Activated CD4-positive, alpha-beta T cell treated with anti-CD3 and anti-CD28 coated beads for 36 hours (primary cell): ENCODE results near the gene DIO1. TPM values are rescaled to one million over a fixed set of nuclear protein-coding genes. Genes with fewer than 3 reads are reported as not detected.

Experiments used
- ATAC-seq: fragments of 200-7000 bp; cut with Tn5 transposase; one replicate; pipeline ENCODE4 v1.10.0; 2021; ENCODE audit warnings: mild to moderate bottlenecking, moderate library complexity
- CTCF ChIA-PET: fragments of 350-600 bp; sonication (Branson Sonifier 250); formaldehyde crosslinking; loops from one replicate; lab custom pipeline; 2021; ENCODE audit warnings: antibody characterized with exemption; lab: Charles Lee
- POLR2A ChIA-PET: fragments of 350-600 bp; sonication (Branson Sonifier 250); formaldehyde crosslinking; loops from one replicate; lab custom pipeline; 2021; ENCODE audit warnings: antibody characterized with exemption, inconsistent platforms; lab: Charles Lee
- DNase-seq: peaks from one replicate; pipeline ENCODE4 v3.0.0-alpha.2; 2020
- H3K27ac Mint-ChIP-seq: one replicate; pipeline ENCODE4 v1.8.0; 2021; ENCODE audit warnings: mixed read lengths
- H3K27me3 Mint-ChIP-seq: one replicate; pipeline ENCODE4 v1.8.0; 2021; ENCODE audit warnings: mixed read lengths
- H3K36me3 Mint-ChIP-seq: one replicate; pipeline ENCODE4 v1.8.0; 2021; ENCODE audit warnings: low read depth, mixed read lengths
- H3K4me1 Mint-ChIP-seq: one replicate; pipeline ENCODE4 v1.8.0; 2021; ENCODE audit warnings: mixed read lengths
- H3K4me3 Mint-ChIP-seq: one replicate; pipeline ENCODE4 v1.8.0; 2021; ENCODE audit warnings: mild to moderate bottlenecking, moderate library complexity, mixed read lengths
- H3K9me3 Mint-ChIP-seq: one replicate; pipeline ENCODE4 v1.8.0; 2021; ENCODE audit warnings: low read depth, mixed read lengths
- intact Hi-C, 2 experiments: fragments of 100-400 bp; cut with DNase I in 1 of 2; cut with micrococcal nuclease in 1 of 2; formaldehyde crosslinking; loops; one replicate each; pipeline versions ENCODE4 v1.14.2 to v1.15.1; 2022 to 2024; cut with DNase I, micrococcal nuclease
- total RNA-seq, 2 experiments: library from RNA; stranded (reverse); gene quantifications; one replicate each; pipeline ENCODE4 v1.2.3, GENCODE V29; 2021

Gene DIO1
- total RNA-seq, 2 experiments from 2014 or later, result not detected

DNA sequence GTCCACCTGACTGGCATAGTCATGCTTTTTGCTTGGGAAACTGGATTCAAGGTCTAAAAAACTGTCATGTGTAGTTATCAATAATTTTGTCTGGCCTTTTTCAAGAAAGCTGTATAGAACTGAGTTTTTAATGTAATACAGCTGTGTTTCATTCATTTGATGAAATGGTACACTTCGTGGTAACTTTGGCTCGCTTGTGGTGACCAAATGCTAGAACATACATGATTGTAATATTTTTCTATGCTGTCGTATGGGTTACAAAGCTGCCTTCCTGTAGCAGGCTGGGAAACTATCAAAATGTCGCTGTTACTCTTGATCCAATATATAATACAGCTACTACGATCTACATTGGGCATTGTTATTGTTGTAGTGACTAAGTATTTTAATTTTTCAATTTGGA lies 54.3 kb downstream of the DIO1 start:
- peaks cover 30% of the 10 kb centered on the region for H3K36me3 Mint-ChIP-seq
- ChIA-PET POLR2A (interaction anchor here (1.2 to 1.5 kb wide), 2 partner anchors 69 to 101 kb away, joined by 3 to 4 read pairs; no protein-coding TSS in a partner anchor), CTCF (interaction anchor here (0.7 to 9.7 kb wide), 15 partner anchors 10 to 90 kb away, joined by 3 to 93 read pairs (median 4); no protein-coding TSS in a partner anchor)
- H3K4me3 Mint-ChIP-seq, result no peak overlapping the region
- DNase-seq, result no peak
- no peak for ATAC-seq
- intact Hi-C loops, result loop anchor here (2.0 to 5.0 kb wide), 4 partner anchors 69 to 1581 kb away; partner anchors contain the start of genes CC2D1B (in 1 of the 2), CZIB (in 1 of the 2) and LRP8 (in 1 of the 2)
- peaks cover 40% of the 10 kb centered on the region for H3K4me1 Mint-ChIP-seq
- H3K27ac Mint-ChIP-seq, result no peak overlapping the region
- no peaks in the 10 kb centered on the region for H3K27me3 Mint-ChIP-seq
- H3K9me3 Mint-ChIP-seq, result no peaks in the 10 kb centered on the region

DNA sequence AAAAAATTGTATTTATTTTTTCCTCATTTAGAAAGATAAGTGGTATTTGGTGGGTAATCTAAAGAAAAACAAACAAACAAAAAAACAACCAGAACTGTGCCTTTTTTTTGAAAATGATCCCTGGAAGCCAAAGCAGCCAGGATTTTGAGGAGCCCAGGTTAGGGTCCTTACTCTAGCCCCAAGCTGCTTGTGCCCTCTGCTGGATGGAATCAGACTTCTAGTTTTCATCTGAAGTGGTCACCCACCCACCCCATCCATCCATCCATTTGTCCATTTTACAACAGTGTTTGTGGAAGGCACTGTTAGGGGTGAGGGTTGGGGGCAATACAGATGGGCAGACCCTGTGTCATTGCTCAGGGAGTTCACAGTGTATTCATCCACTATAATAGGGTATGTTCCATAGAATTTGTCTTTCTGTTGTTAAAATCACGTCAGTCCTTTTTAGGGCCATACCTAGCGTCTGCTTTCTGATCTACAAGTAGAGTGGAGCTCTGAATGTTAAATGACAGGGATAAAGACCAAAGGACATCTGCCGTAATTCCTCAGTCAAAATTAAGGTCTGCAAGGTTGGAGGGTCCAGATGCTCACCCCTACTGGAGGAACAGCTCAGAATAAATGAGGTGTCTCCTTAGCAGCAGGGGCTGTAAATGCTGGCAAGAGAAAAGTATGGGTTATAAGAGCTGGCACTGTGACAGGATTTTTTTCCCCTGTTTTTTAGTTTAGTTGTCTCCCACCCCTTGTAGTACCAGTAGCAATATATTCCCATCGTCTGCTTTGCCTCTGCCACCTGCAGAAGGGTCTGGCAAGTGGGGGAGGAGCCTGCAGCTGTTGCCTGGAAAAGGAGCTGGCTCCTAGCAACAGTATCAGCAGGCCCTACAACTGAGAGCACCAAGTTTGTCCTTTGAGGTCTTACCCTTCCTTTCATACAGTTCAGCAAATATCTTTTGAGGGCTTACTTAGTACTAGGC lies 55.3 kb downstream of the DIO1 start:
- POLR2A ChIA-PET, result interaction anchor here (0.6 to 1.5 kb wide), 2 partner anchors 70 to 120 kb away, joined by 3 to 4 read pairs; no protein-coding TSS in a partner anchor
- CTCF ChIA-PET, result interaction anchor here (0.7 to 9.7 kb wide), 17 partner anchors 10 to 124 kb away, joined by 3 to 93 read pairs (median 3); no protein-coding TSS in a partner anchor
- no peak overlapping the region for H3K4me3 Mint-ChIP-seq
- H3K27me3 Mint-ChIP-seq, result no peaks in the 10 kb centered on the region
- H3K9me3 Mint-ChIP-seq, result no peaks in the 10 kb centered on the region
- no peak overlapping the region for H3K27ac Mint-ChIP-seq
- H3K36me3 Mint-ChIP-seq, result peaks cover 26% of the 10 kb centered on the region
- DNase-seq, result peak; percentile 53
- peaks cover 29% of the 10 kb centered on the region for H3K4me1 Mint-ChIP-seq
- no peak for ATAC-seq
- intact Hi-C loops, result loop anchor here (1.0 to 5.0 kb wide), 6 partner anchors 71 to 1582 kb away; partner anchors contain the start of genes CC2D1B (in 1 of the 2), CZIB (in 1 of the 2) and LRP8 (in 1 of the 2)

DNA sequence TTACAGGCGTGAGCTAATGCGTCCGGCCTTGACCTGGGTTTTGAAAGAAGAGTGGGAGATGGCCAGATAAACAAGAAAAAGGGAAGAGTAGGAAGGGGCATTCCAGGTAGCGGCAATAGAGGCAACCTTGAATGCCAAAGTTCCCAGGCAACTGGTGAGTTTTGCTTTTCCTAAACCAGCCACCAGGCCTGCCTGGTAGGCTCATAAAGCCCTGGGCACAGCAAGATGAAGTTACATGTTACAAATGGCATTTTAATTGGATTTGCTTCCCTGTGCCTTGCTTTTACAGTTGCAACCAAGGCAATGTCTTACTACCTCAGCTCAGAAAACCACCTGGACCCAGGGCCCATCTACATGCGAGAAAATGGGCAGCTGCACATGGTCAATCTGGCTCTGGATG lies 57.7 kb downstream of the DIO1 start:
- Mint-ChIP-seq H3K27me3 (no peaks in the 10 kb centered on the region), H3K4me1 (peaks cover 24% of the 10 kb centered on the region), H3K4me3 (no peak overlapping the region), H3K27ac (no peak overlapping the region), H3K9me3 (no peaks in the 10 kb centered on the region), H3K36me3 (peaks cover 21% of the 10 kb centered on the region)
- DNase-seq (no peak), ATAC-seq (no peak)
- CTCF ChIA-PET, result interaction anchor here (1.0 to 9.7 kb wide), 3 partner anchors 73 to 90 kb away, joined by 3 to 93 read pairs (median 3); no protein-coding TSS in a partner anchor
- intact Hi-C loops, result no loop called here
- POLR2A ChIA-PET, result no interaction called here

GRCh38 chr1:53954128-53954527 lies 60.1 kb downstream of the DIO1 start:
- POLR2A ChIA-PET, result no interaction called here
- Mint-ChIP-seq H3K4me3 (no peak overlapping the region), H3K36me3 (peaks cover 21% of the 10 kb centered on the region), H3K27ac (no peak overlapping the region), H3K4me1 (peaks cover 13% of the 10 kb centered on the region), H3K27me3 (no peaks in the 10 kb centered on the region), H3K9me3 (no peaks in the 10 kb centered on the region)
- CTCF ChIA-PET, result interaction anchor here (1.8 to 2.2 kb wide), 2 partner anchors 75 to 93 kb away, joined by 7 to 9 read pairs; no protein-coding TSS in a partner anchor
- DNase-seq (no peak), ATAC-seq (no peak)
- intact Hi-C loops, result no loop called here

DNA sequence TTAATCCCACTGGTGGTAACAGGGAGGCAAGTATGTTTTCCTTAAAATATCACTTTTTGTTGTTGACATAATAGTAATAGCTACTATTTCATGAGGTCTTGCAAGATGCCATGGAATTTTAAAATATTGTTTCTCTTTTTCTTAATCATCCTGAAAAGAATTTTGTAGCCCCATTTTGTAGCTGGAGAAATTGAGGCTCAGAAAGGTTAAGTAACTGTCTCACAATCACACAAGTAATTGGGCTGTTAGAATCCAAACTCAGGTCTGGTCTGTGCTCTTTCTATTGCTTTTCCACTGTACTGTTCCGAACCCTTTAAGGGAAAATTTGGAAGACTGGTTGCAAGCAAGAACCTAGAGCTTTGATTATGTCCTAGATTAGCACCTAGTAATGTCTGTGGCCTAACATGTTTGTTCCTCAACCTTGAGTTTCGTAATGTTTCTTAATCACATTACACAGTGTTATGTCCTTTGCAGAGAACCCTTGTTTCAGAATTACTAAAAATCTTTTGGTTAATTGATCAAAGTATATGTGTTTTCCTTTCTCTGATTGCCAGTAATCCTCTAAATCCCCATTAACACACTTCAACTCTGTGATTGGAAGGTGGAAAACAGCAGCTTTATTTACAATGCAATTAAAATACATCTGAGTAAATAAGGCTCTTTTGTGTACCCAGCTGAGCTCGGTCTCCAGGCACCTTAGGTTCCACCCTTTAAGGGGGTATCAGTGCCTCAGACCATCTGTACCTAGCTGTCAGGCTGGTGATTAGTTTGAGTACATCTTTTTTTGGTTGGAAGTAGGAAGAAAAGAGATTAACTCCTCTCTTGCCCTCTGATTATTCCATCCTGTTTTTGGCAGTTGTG lies 62.6 kb downstream of the DIO1 start:
- no peaks in the 10 kb centered on the region for H3K27me3 Mint-ChIP-seq
- H3K27ac Mint-ChIP-seq, result no peak overlapping the region
- no peak overlapping the region for H3K4me3 Mint-ChIP-seq
- no peak for ATAC-seq
- no peaks in the 10 kb centered on the region for H3K9me3 Mint-ChIP-seq
- CTCF ChIA-PET, result interaction anchor here (1.0 to 1.8 kb wide), 6 partner anchors 15 to 96 kb away, joined by 3 to 22 read pairs (median 4); no protein-coding TSS in a partner anchor
- intact Hi-C loops, result no loop called here
- H3K4me1 Mint-ChIP-seq, result peaks cover 11% of the 10 kb centered on the region
- no peak for DNase-seq
- POLR2A ChIA-PET, result interaction anchor here (0.7 to 0.8 kb wide), 2 partner anchors 11 to 99 kb away, joined by 3 read pairs; partner anchors contain the start of gene IFT25
- peaks cover 30% of the 10 kb centered on the region for H3K36me3 Mint-ChIP-seq

DNA sequence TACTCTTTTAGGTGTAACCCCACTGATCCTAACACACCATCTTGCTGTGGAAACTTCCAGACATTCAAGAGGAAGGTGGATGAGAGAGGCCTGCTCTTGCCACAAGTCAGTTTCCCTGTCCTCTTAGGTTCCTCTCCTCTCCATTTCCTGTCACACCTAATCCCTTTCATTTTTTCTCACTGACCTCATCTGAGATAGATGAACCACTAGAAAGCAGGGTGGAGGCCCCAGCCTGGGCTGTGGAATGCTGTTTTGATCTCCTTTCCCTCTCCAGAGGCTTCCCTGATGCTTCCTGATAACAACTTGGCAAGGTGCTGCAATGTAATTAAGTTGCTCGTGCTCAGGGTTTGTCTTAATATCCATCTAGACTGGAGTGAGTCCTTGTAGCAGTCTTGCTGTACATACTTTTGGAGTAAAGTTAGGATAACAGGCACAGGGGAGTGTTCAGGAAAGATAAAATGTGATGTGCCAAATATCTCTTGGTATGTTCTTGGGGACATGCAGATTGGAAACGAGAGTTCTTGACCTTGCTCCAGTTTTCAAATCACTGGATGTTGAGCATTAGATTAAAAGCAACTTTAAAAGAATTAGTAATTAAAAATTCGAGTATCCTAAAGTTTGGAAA lies 63.3 kb downstream of the DIO1 start:
- ChIA-PET CTCF (interaction anchor here (1.0 to 6.1 kb wide), 7 partner anchors 9 to 107 kb away, joined by 3 to 159 read pairs (median 8); no protein-coding TSS in a partner anchor), POLR2A (no interaction called here)
- peaks cover 30% of the 10 kb centered on the region for H3K36me3 Mint-ChIP-seq
- ATAC-seq (no peak), DNase-seq (no peak)
- peaks cover 11% of the 10 kb centered on the region for H3K4me1 Mint-ChIP-seq
- no peak overlapping the region for H3K4me3 Mint-ChIP-seq
- intact Hi-C loops, result no loop called here
- H3K27ac Mint-ChIP-seq, result no peak overlapping the region
- H3K9me3 Mint-ChIP-seq, result no peaks in the 10 kb centered on the region
- H3K27me3 Mint-ChIP-seq, result no peaks in the 10 kb centered on the region

- DNase-seq, result no peak
- ChIA-PET CTCF (interaction anchor here (0.6 to 6.1 kb wide), 50 partner anchors 9 to 708 kb away, joined by 3 to 159 read pairs (median 6); partner anchors contain the start of genes DIO1, IFT25, LRRC42 and NDC1), POLR2A (interaction anchor here (0.7 to 1.1 kb wide), 2 partner anchors 11 to 98 kb away, joined by 3 read pairs; no protein-coding TSS in a partner anchor)
- Mint-ChIP-seq H3K36me3 (peaks cover 28% of the 10 kb centered on the region), H3K27me3 (no peaks in the 10 kb centered on the region), H3K27ac (no peak overlapping the region), H3K9me3 (no peaks in the 10 kb centered on the region), H3K4me1 (peaks cover 11% of the 10 kb centered on the region), H3K4me3 (no peak overlapping the region)
- no peak for ATAC-seq
- intact Hi-C loops, result loop anchor here (1.0 kb wide), 2 partner anchors 81 to 98 kb away; no protein-coding TSS in a partner anchor
These were observed 65.8 kb downstream of the DIO1 start for GRCh38 chr1:53959664-53960250.

Other genes starting within 250 kb of the DIO1 start
- gene GLIS1, start 155.0 kb upstream of the DIO1 start, total RNA-seq, result not detected
- 10 to 100 TPM; 31.2 to 38.5 TPM for gene NDC1, start 55.9 kb upstream of the DIO1 start, total RNA-seq
- 10 to 100 TPM; 19.0 to 24.4 TPM for gene YIPF1, start 4.4 kb upstream of the DIO1 start, total RNA-seq
- gene IFT25, start 51.5 kb downstream of the DIO1 start, total RNA-seq, result 10 to 100 TPM; 56.6 to 62.0 TPM
- gene LRRC42, start 52.2 kb downstream of the DIO1 start, total RNA-seq, result 10 to 100 TPM; 25.4 to 31.3 TPM
- not detected for gene LDLRAD1, start 124.0 kb downstream of the DIO1 start, total RNA-seq
- gene TMEM59, start 159.0 kb downstream of the DIO1 start, total RNA-seq, result 100 to 1,000 TPM in 1 of 2 experiments, 10 to 100 TPM in 1; 99.3 to 120 TPM
- gene TCEANC2, start 159.4 kb downstream of the DIO1 start, total RNA-seq, result 10 to 100 TPM; 14.0 to 14.2 TPM